ENCODE data around the gene GLO1. TPM values are rescaled to one million over a fixed set of nuclear protein-coding genes. Genes with fewer than 3 reads are reported as not detected.

The GLO1 gene
- total RNA-seq, 1 experiment from 2014 or later, result 188 TPM

DNA sequence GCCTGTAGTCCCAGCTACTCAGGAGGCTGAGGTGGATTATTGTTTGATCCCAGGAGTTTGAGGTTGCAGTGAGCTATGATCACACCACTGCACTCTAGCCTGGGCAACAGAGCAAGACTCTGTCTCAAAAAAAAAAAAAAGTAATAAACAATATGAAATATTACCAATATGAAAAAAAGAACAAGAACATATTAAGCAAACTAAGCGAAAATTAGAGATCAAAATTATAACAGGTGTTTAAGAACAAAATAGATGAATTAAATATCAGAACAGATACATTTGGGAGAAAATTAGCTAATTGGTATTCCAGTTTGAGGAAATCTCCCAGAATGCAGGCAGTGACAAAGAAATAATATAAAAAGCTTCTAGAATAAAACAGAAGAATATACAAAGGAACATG lies 23.3 kb downstream of the GLO1 start:
- Histone ChIP-seq H3K27ac (ENCODE audit: insufficient read length, low read depth, low read length) (no peak overlapping the region), H2AK5ac (ENCODE audit: insufficient read length, low read length) (no peak overlapping the region), H4K8ac (replicated peaks; ENCODE audit: insufficient read length, low read depth, low read length) (no peak overlapping the region), H4K5ac (ENCODE audit: insufficient read length, low read depth, low read length) (no peak overlapping the region), H4K20me1 (ENCODE audit: control insufficient read depth, insufficient read depth, insufficient read length) (no peaks in the 10 kb centered on the region), H2AFZ (ENCODE audit: low read length) (no peak overlapping the region), H3K79me1 (ENCODE audit: insufficient read depth, low read depth, low read length, poor library complexity, severe bottlenecking) (no peaks in the 10 kb centered on the region), H3K27me3 (ENCODE audit: insufficient read depth, low read length) (no peaks in the 10 kb centered on the region), H2BK5ac (ENCODE audit: insufficient read length, low read length) (no peak overlapping the region), H3K18ac (ENCODE audit: insufficient read length, low read depth, low read length) (no peak overlapping the region), H3K56ac (ENCODE audit: insufficient read length, low read depth, low read length) (no peak overlapping the region), H2BK12ac (ENCODE audit: insufficient read length, low read depth, low read length) (no peak overlapping the region), H3K4ac (ENCODE audit: low read depth, low read length) (no peak overlapping the region), H3T11ph (ENCODE audit: low read length) (no peak overlapping the region), H2BK15ac (ENCODE audit: low read depth, low read length) (no peak overlapping the region), H4K91ac (ENCODE audit: insufficient read length, low read depth, low read length) (no peak overlapping the region), H2BK120ac (ENCODE audit: low read depth, low read length, poor library complexity, severe bottlenecking) (no peak overlapping the region), H3K14ac (ENCODE audit: insufficient read depth, low read length) (no peak overlapping the region), H3K23ac (ENCODE audit: insufficient read length, low read depth, low read length) (no peak overlapping the region), H3K23me2 (ENCODE audit: insufficient read length, low read depth, low read length, poor library complexity, severe bottlenecking) (no peaks in the 10 kb centered on the region), H3K9me3 (ENCODE audit: control insufficient read depth, low read depth, low read length) (no peaks in the 10 kb centered on the region), H3K79me2 (ENCODE audit: insufficient read depth, low read length) (no peaks in the 10 kb centered on the region), H3K4me1 (ENCODE audit: insufficient read depth, low read length) (no peaks in the 10 kb centered on the region), H3K9ac (ENCODE audit: extremely low read depth, insufficient read length, low read length) (no peak overlapping the region), H3K4me2 (ENCODE audit: insufficient read depth, insufficient read length, low read length) (no peak overlapping the region), H2BK20ac (ENCODE audit: low read depth, low read length, poor library complexity, severe bottlenecking) (no peak overlapping the region)
- peaks cover 34 to 80% (median 74%) of the 10 kb centered on the region in 3 experiments; a peak in 6 of 7 replicates for H3K36me3 Mint-ChIP-seq (ENCODE audit: insufficient read depth in 1 of 3, low read depth in 3 of 3)
- H3K27ac Mint-ChIP-seq, result no peak overlapping the region
- H3K27me3 Mint-ChIP-seq (ENCODE audit: low read depth), result no peaks in the 10 kb centered on the region
- no peaks in the 10 kb centered on the region for H3K9me3 Mint-ChIP-seq
- no peak overlapping the region for H3K4me3 Mint-ChIP-seq
- H3K4me1 Mint-ChIP-seq, result no peaks in the 10 kb centered on the region
- TF ChIP-seq, protein P1, sequence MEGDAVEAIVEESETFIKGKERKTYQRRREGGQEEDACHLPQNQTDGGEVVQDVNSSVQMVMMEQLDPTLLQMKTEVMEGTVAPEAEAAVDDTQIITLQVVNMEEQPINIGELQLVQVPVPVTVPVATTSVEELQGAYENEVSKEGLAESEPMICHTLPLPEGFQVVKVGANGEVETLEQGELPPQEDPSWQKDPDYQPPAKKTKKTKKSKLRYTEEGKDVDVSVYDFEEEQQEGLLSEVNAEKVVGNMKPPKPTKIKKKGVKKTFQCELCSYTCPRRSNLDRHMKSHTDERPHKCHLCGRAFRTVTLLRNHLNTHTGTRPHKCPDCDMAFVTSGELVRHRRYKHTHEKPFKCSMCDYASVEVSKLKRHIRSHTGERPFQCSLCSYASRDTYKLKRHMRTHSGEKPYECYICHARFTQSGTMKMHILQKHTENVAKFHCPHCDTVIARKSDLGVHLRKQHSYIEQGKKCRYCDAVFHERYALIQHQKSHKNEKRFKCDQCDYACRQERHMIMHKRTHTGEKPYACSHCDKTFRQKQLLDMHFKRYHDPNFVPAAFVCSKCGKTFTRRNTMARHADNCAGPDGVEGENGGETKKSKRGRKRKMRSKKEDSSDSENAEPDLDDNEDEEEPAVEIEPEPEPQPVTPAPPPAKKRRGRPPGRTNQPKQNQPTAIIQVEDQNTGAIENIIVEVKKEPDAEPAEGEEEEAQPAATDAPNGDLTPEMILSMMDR (conservative IDR thresholded peaks at IDR 0.05), result no peak
- no CpG with 5 or more reads among the region's 1 CpG for WGBS (ENCODE audit: extremely low coverage, insufficient read length, low lambda C conversion rate)
- no peak for DNase-seq
